Kidney (tissue), 14 donors: ENCODE data around the gene RABEP2. TPM values are rescaled to one million over a fixed set of nuclear protein-coding genes. Genes with fewer than 3 reads are reported as not detected.

Experiments
- DNase-seq, 5 donors: peaks; one replicate each; pipeline ENCODE4 v3.0.0-alpha.2; 2013 to 2020
- FAIRE-seq: peaks from 2 replicates; lab custom pipeline; 2012; peaks lifted over from hg19 to GRCh38; lab: Jason Lieb, UNC
- H3K27ac ChIP-seq, 2 donors: one replicate each; pipeline ENCODE4 v1.7.0; 2013; ENCODE audit warnings: low read depth in 2 of 2, low read length in 2 of 2, inconsistent platforms in 1 of 2
- H3K27me3 ChIP-seq: one replicate; pipeline ENCODE4 v1.7.1; 2013; ENCODE audit warnings: low read length, inconsistent platforms; ENCODE audit not compliant: control insufficient read depth, insufficient read depth
- H3K36me3 ChIP-seq, 3 donors: one replicate each; pipeline versions ENCODE4 v1.7.0 to v1.7.1; 2013; ENCODE audit warnings: low read length in 3 of 3, control low read depth in 1 of 3, inconsistent platforms in 1 of 3; ENCODE audit not compliant: insufficient read depth in 3 of 3, control insufficient read depth in 2 of 3
- H3K4me1 ChIP-seq, 3 donors: one replicate each; pipeline versions ENCODE4 v1.7.0 to v1.7.1; 2013; ENCODE audit warnings: low read length in 3 of 3, inconsistent platforms in 1 of 3, low read depth in 1 of 3; ENCODE audit not compliant: control insufficient read depth in 2 of 3, insufficient read depth in 2 of 3
- H3K4me3 ChIP-seq, 3 donors: one replicate each; pipeline versions ENCODE4 v1.7.0 to v1.8.1; 2013; ENCODE audit warnings: low read length in 3 of 3, control low read depth in 1 of 3, inconsistent platforms in 1 of 3
- H3K9ac ChIP-seq, 3 donors: one replicate each; pipeline versions ENCODE4 v1.7.0 to v1.7.1; 2013; ENCODE audit warnings: low read length in 3 of 3, control low read depth in 1 of 3, inconsistent platforms in 1 of 3
- H3K9me3 ChIP-seq, 3 donors: one replicate each; pipeline versions ENCODE4 v1.7.0 to v1.7.1; 2013; ENCODE audit warnings: low read length in 3 of 3, control low read depth in 1 of 3, inconsistent platforms in 1 of 3; ENCODE audit not compliant: control insufficient read depth in 2 of 3, insufficient read depth in 1 of 3
- intact Hi-C: fragments of 100-400 bp; cut with DNase I; formaldehyde crosslinking; loops from one replicate; pipeline ENCODE4 v1.11.1; 2022
- polyA plus RNA-seq: library from polyadenylated mRNA; stranded (reverse); fragments of 350-450 nt; fragmentation: Illumina TruSeq; extraction: RNeasy Lipid Tissue Mini Kit (QIAGEN cat#74804); gene quantifications from one replicate; pipeline ENCODE4 v1.2.3, GENCODE V29; 2014; ENCODE audit warnings: low read depth, low replicate concordance; ENCODE audit not compliant: insufficient read depth
- total RNA-seq: library from RNA; stranded (reverse); fragmentation: NEBNext Ultra II Directional; extraction: Animal tissue kit (Norgen Biotek cat#: 25700); gene quantifications from one replicate; pipeline ENCODE4 v1.2.1, GENCODE V29; 2021
- TF ChIP-seq, protein P1 (sequence below): IDR thresholded peaks from 3 replicates; pipeline ENCODE4 v1.5.1; 2012; ENCODE audit warnings: mild to moderate bottlenecking, moderate library complexity, borderline replicate concordance; ENCODE audit not compliant: insufficient read depth; ENCODE audit errors: extremely low read depth
- donor health status: control.
- donor health status: control.
- donor health status: control.
- donor health status: control.
- donor health status: control.
- donor health status: DM: yes; HTN: yes; CAD: no.
- donor health status: Normal renal cell carcinoma (clear cell type).

RABEP2 gene
- total and polyA plus RNA-seq, 2 donors from 2014 or later, result 21.0 to 30.1 TPM

DNA sequence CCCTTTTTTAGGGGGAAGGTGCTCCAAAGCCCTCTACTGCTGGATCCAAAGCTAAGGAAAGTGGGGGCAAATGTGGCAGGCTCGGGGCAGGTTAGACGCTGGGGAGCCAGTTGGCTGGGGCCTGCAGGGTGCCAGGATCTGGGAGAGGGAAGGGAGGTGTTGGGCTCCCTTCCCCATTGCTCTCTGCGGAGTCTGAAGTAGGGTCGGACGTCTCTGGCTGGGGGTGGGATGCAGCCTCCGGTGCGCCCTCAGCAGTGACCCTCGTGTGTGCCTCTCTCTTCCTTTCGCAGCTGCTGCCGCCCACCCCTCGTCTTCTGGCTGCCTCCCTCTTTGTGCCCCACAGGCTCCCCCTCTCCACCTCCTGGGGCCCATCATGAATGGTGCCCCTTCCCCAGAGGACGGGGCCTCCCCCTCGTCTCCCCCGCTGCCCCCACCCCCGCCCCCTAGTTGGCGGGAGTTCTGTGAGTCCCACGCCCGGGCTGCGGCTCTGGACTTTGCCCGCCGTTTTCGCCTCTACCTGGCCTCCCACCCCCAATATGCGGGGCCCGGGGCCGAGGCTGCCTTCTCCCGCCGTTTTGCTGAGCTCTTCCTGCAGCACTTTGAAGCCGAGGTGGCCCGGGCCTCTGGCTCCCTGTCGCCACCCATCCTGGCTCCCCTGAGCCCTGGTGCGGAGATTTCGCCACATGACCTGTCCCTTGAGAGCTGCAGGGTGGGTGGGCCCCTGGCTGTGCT lies 59.1 kb downstream of the RABEP2 start:
- TF ChIP-seq, protein P1, sequence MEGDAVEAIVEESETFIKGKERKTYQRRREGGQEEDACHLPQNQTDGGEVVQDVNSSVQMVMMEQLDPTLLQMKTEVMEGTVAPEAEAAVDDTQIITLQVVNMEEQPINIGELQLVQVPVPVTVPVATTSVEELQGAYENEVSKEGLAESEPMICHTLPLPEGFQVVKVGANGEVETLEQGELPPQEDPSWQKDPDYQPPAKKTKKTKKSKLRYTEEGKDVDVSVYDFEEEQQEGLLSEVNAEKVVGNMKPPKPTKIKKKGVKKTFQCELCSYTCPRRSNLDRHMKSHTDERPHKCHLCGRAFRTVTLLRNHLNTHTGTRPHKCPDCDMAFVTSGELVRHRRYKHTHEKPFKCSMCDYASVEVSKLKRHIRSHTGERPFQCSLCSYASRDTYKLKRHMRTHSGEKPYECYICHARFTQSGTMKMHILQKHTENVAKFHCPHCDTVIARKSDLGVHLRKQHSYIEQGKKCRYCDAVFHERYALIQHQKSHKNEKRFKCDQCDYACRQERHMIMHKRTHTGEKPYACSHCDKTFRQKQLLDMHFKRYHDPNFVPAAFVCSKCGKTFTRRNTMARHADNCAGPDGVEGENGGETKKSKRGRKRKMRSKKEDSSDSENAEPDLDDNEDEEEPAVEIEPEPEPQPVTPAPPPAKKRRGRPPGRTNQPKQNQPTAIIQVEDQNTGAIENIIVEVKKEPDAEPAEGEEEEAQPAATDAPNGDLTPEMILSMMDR, result no peak
- FAIRE-seq (no peak), DNase-seq (peak in 1 of 5 donors; percentile 61)
- no peak overlapping the region for H3K9ac ChIP-seq
- H3K27ac ChIP-seq, result no peak overlapping the region
- H3K4me3 ChIP-seq, result no peak overlapping the region
- peaks cover 0 to 15% (median 5%) of the 10 kb centered on the region in 3 donors for H3K4me1 ChIP-seq
- H3K36me3 ChIP-seq, result peaks cover 4 to 21% (median 15%) of the 10 kb centered on the region in 3 donors
- H3K27me3 ChIP-seq, result no peaks in the 10 kb centered on the region
- H3K9me3 ChIP-seq, result no peaks in the 10 kb centered on the region
- intact Hi-C loops, result no loop called here

- Histone ChIP-seq H3K27me3 (no peaks in the 10 kb centered on the region), H3K36me3 (peaks cover 4 to 20% (median 13%) of the 10 kb centered on the region in 3 donors), H3K9ac (no peak overlapping the region), H3K4me1 (peaks cover 0 to 15% (median 5%) of the 10 kb centered on the region in 3 donors), H3K4me3 (peak overlapping the region in 1 of 3 donors; percentile 98), H3K27ac (no peak overlapping the region), H3K9me3 (no peaks in the 10 kb centered on the region)
- DNase-seq (no peak), FAIRE-seq (no peak)
- TF ChIP-seq, protein P1, result no peak
- intact Hi-C loops, result no loop called here
Measured at GRCh38 chr16:28865001-28865688, 59.9 kb downstream of the RABEP2 start.

DNA sequence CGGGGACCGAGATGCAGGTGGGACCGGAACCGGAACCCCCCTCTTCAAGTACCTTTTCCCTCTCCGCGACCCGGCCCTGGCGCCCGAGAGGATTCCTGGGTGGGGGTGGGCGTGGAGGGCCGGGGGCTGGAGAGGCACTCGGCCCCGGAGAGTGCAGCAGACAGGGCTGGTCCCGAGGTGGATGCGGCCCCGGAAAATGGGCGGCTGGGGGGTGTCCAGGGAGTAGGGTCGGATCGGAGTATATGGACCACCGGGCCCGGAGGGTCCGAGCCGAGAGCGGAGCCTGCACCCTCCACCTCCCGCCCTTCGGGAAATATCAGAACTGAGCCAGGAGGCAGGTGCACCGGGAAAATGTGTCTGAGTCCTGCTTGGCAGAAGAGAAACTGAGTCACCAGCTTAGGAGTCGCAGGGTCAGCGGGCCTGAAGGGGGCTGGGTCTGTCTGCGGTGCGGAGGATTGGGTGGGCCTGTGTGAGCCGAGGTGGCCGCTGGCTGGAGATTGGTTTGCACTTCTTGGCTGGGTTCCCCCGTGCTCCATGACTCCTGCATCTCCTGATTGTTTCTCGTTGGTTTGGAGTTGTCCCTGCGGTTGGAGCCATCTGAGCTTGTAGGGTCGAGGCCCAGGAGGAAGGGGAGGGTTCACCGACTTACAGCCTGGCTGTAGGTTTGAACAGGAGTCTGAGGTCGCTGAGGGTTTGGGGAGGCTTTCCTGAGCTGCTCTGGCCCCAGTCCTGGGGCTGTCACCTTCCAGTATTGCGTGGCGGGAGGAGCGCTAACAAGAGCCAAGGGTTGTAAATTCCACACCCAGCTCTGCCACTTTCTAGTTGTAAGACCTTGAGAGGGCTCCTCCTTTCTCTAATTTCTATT lies 60.9 kb downstream of the RABEP2 start:
- Histone ChIP-seq H3K27me3 (no peaks in the 10 kb centered on the region), H3K36me3 (peaks cover 0 to 11% (median 3%) of the 10 kb centered on the region in 3 donors), H3K4me3 (peak overlapping the region; percentile 64 to 98 (median 95)), H3K9me3 (no peaks in the 10 kb centered on the region), H3K27ac (peak overlapping the region; percentile 93 to 97), H3K9ac (peak overlapping the region; percentile 44 to 99 (median 73)), H3K4me1 (peaks cover 0 to 15% (median 5%) of the 10 kb centered on the region in 3 donors)
- intact Hi-C loops, result no loop called here
- peak in 1 of 5 donors; percentile 36 for DNase-seq
- TF ChIP-seq, protein P1, result no peak
- no peak for FAIRE-seq
